ENCODE results near the gene ATG13. TPM values are rescaled to one million over a fixed set of nuclear protein-coding genes. Genes with fewer than 3 reads are reported as not detected.

Gene ATG13
- polyA plus RNA-seq, 1 of the 3 experiments (the other 2 are of a cell fraction) = 39.4 TPM

GRCh38 chr11:46662366-46662765 lies 45.0 kb downstream of the ATG13 start:
- ChIA-PET CTCF (no interaction called here), POLR2A (no interaction called here)

More at GRCh38 chr11:46662366-46662765, 45.0 kb downstream of the ATG13 start:
- Histone ChIP-seq H4K20me1 (ENCODE audit: insufficient read depth) (no peaks in the 10 kb centered on the region), H3K9me3 (no peaks in the 10 kb centered on the region), H2AFZ (ENCODE audit: low read depth) (no peak overlapping the region), H3K9ac (no peak overlapping the region), H3K27me3 (ENCODE audit: insufficient read depth) (no peaks in the 10 kb centered on the region), H3K4me2 (no peak overlapping the region), H3K79me2 (ENCODE audit: insufficient read depth) (no peaks in the 10 kb centered on the region), H3F3A (replicated peaks; ENCODE audit: insufficient read depth) (no peaks in the 10 kb centered on the region), H3K9me2 (no peaks in the 10 kb centered on the region), H3K27ac (ENCODE audit: low read depth in 2 of 2, low read length in 1 of 2) (no peak overlapping the region), H3K4me1 (ENCODE audit: control insufficient read depth in 1 of 2, insufficient read depth in 2 of 2, low read depth in 1 of 2, low read length in 1 of 2) (peaks cover 0 to 9% of the 10 kb centered on the region in 2 experiments; a peak in 1 of 4 replicates), H3K36me3 (replicated peaks in 1 of 2; ENCODE audit: control insufficient read depth in 1 of 2, insufficient read depth in 2 of 2, low read length in 1 of 2) (peaks cover 48 to 56% of the 10 kb centered on the region in 2 experiments), H3K4me3 (ENCODE audit: low read depth in 2 of 2, low read length in 1 of 2) (no peak overlapping the region)
- TF ChIP-seq FOXJ3 (CRISPR knock-in tag; IDR thresholded peaks at IDR 0.05) (no peak), ELF1 (IDR thresholded peaks at IDR 0.05) (no peak), CHD2 (IDR thresholded peaks at IDR 0.05; ENCODE audit: low read length, partially characterized antibody) (no peak), GABPA (IDR thresholded peaks at IDR 0.05; ENCODE audit: low read depth) (no peak), RFX5 (IDR thresholded peaks at IDR 0.05; ENCODE audit: low read length) (no peak), RAD21 (IDR thresholded peaks at IDR 0.05; ENCODE audit: low read length) (no peak), REST (IDR thresholded peaks at IDR 0.05; ENCODE audit: low read depth, low read length) (no peak), SMC3 (IDR thresholded peaks at IDR 0.05; ENCODE audit: low read depth, low read length) (no peak), RCOR1 (IDR thresholded peaks at IDR 0.05; ENCODE audit: low read length) (no peak), JUND (IDR thresholded peaks at IDR 0.05) (no peak), YY1 (IDR thresholded peaks at IDR 0.05; ENCODE audit: low read depth) (no peak), NRF1 (IDR thresholded peaks at IDR 0.05; ENCODE audit: low read depth, low read length) (no peak), TCF12 (IDR thresholded peaks at IDR 0.05) (no peak), TAF1 (IDR thresholded peaks at IDR 0.05; ENCODE audit: borderline replicate concordance, low read depth, low read length) (no peak)
- TF ChIP-seq, protein P1, sequence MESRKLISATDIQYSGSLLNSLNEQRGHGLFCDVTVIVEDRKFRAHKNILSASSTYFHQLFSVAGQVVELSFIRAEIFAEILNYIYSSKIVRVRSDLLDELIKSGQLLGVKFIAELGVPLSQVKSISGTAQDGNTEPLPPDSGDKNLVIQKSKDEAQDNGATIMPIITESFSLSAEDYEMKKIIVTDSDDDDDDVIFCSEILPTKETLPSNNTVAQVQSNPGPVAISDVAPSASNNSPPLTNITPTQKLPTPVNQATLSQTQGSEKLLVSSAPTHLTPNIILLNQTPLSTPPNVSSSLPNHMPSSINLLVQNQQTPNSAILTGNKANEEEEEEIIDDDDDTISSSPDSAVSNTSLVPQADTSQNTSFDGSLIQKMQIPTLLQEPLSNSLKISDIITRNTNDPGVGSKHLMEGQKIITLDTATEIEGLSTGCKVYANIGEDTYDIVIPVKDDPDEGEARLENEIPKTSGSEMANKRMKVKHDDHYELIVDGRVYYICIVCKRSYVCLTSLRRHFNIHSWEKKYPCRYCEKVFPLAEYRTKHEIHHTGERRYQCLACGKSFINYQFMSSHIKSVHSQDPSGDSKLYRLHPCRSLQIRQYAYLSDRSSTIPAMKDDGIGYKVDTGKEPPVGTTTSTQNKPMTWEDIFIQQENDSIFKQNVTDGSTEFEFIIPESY (IDR thresholded peaks at IDR 0.05; ENCODE audit: borderline replicate concordance, low read depth) = no peak
- TF ChIP-seq, protein P2, sequence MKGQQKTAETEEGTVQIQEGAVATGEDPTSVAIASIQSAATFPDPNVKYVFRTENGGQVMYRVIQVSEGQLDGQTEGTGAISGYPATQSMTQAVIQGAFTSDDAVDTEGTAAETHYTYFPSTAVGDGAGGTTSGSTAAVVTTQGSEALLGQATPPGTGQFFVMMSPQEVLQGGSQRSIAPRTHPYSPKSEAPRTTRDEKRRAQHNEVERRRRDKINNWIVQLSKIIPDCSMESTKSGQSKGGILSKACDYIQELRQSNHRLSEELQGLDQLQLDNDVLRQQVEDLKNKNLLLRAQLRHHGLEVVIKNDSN (IDR thresholded peaks at IDR 0.05; ENCODE audit: borderline replicate concordance, low read depth) = no peak
- TF ChIP-seq, protein P3, sequence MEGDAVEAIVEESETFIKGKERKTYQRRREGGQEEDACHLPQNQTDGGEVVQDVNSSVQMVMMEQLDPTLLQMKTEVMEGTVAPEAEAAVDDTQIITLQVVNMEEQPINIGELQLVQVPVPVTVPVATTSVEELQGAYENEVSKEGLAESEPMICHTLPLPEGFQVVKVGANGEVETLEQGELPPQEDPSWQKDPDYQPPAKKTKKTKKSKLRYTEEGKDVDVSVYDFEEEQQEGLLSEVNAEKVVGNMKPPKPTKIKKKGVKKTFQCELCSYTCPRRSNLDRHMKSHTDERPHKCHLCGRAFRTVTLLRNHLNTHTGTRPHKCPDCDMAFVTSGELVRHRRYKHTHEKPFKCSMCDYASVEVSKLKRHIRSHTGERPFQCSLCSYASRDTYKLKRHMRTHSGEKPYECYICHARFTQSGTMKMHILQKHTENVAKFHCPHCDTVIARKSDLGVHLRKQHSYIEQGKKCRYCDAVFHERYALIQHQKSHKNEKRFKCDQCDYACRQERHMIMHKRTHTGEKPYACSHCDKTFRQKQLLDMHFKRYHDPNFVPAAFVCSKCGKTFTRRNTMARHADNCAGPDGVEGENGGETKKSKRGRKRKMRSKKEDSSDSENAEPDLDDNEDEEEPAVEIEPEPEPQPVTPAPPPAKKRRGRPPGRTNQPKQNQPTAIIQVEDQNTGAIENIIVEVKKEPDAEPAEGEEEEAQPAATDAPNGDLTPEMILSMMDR (IDR thresholded peaks at IDR 0.05) = no peak
- DNase-seq = no peak

Data from SK-N-SH (cell line).